ENCODE results near the gene PDZD8.

GRCh38 chr10:117412469-117413010, 37.3 kb upstream of the PDZD8 start:
- no peak for TF ChIP-seq GATA3 (IDR thresholded peaks at IDR 0.05; ENCODE audit: low read depth, low read length)
- no peak for TF ChIP-seq GATA2 (IDR thresholded peaks at IDR 0.05; ENCODE audit: low read depth, low read length)
